ENCODE results near the gene SEZ6L2.
"Not testable (repeated sequence)": the region's sequence is repeated elsewhere in the genome, so short reads cannot be mapped to it uniquely, and the experiment has no call there.

Gene SEZ6L2

GRCh38 chr16:29893553-29893952 is 5.8 kb downstream of the SEZ6L2 start:
- H4K20me1 ChIP-seq (ENCODE audit: insufficient read depth, low read length, poor library complexity, severe bottlenecking) = peaks cover 2% of the 10 kb centered on the region
- no peaks in the 10 kb centered on the region for H3K79me2 ChIP-seq (ENCODE audit: insufficient read depth, low read length)
- H3K4me2 ChIP-seq (ENCODE audit: low read depth, low read length, poor library complexity, severe bottlenecking) = no peak overlapping the region
- H3K27me3 ChIP-seq (ENCODE audit: insufficient read depth, low read length, poor library complexity, severe bottlenecking) = no peaks in the 10 kb centered on the region
- no peaks in the 10 kb centered on the region for H3K4me1 ChIP-seq (ENCODE audit: insufficient read depth, low read length, poor library complexity, severe bottlenecking)
- H3K9me3 ChIP-seq (ENCODE audit: insufficient read depth, low read depth, low read length) = no peaks in the 10 kb centered on the region
- H3K9me2 ChIP-seq (replicated peaks; ENCODE audit: low read depth, low read length) = no peaks in the 10 kb centered on the region
- no peaks in the 10 kb centered on the region for H3K36me3 ChIP-seq (ENCODE audit: insufficient read depth, low read length)
- no peak overlapping the region for H3K9ac ChIP-seq (ENCODE audit: low read depth, low read length, poor library complexity, severe bottlenecking)
- no peaks in the 10 kb centered on the region for H3F3A ChIP-seq (ENCODE audit: low read depth)
- no peak overlapping the region for H3K4me3 ChIP-seq (ENCODE audit: low read length, poor library complexity, severe bottlenecking)
- no peak for TF ChIP-seq CTCF (conservative IDR thresholded peaks at IDR 0.05; ENCODE audit: low read length)
- no peak for TF ChIP-seq EZH2phosphoT487 (IDR thresholded peaks at IDR 0.05; ENCODE audit: borderline replicate concordance)
- H2AFZ ChIP-seq (ENCODE audit: low read length) = no peak overlapping the region

- H3K9ac ChIP-seq (ENCODE audit: low read depth, low read length, poor library complexity, severe bottlenecking) = no peak overlapping the region
- no peak overlapping the region for H3K4me3 ChIP-seq (ENCODE audit: low read length, poor library complexity, severe bottlenecking)
- no peak overlapping the region for H3K4me2 ChIP-seq (ENCODE audit: low read depth, low read length, poor library complexity, severe bottlenecking)
- H4K20me1 ChIP-seq (ENCODE audit: insufficient read depth, low read length, poor library complexity, severe bottlenecking) = no peaks in the 10 kb centered on the region
- H3K4me1 ChIP-seq (ENCODE audit: insufficient read depth, low read length, poor library complexity, severe bottlenecking) = no peaks in the 10 kb centered on the region
- H3K9me2 ChIP-seq (replicated peaks; ENCODE audit: low read depth, low read length) = no peaks in the 10 kb centered on the region
- TF ChIP-seq CTCF (conservative IDR thresholded peaks at IDR 0.05; ENCODE audit: low read length) = no peak
- no peak for TF ChIP-seq EZH2phosphoT487 (IDR thresholded peaks at IDR 0.05; ENCODE audit: borderline replicate concordance)
- no peaks in the 10 kb centered on the region for H3K27me3 ChIP-seq (ENCODE audit: insufficient read depth, low read length, poor library complexity, severe bottlenecking)
- H3K9me3 ChIP-seq (ENCODE audit: insufficient read depth, low read depth, low read length) = no peaks in the 10 kb centered on the region
- H3K79me2 ChIP-seq (ENCODE audit: insufficient read depth, low read length) = no peaks in the 10 kb centered on the region
- no peaks in the 10 kb centered on the region for H3F3A ChIP-seq (ENCODE audit: low read depth)
- no peak overlapping the region for H2AFZ ChIP-seq (ENCODE audit: low read length)
- H3K36me3 ChIP-seq (ENCODE audit: insufficient read depth, low read length) = no peaks in the 10 kb centered on the region
These were observed 6.9 kb downstream of the SEZ6L2 start for GRCh38 chr16:29892458-29892813.

GRCh38 chr16:29891525-29892457 is 7.6 kb downstream of the SEZ6L2 start:
- Histone ChIP-seq H3K4me3 (ENCODE audit: low read length, poor library complexity, severe bottlenecking) (no peak overlapping the region), H3K9me3 (ENCODE audit: insufficient read depth, low read depth, low read length) (no peaks in the 10 kb centered on the region), H3K4me1 (ENCODE audit: insufficient read depth, low read length, poor library complexity, severe bottlenecking) (no peaks in the 10 kb centered on the region), H3F3A (ENCODE audit: low read depth) (no peaks in the 10 kb centered on the region), H3K9me2 (replicated peaks; ENCODE audit: low read depth, low read length) (no peaks in the 10 kb centered on the region), H4K20me1 (ENCODE audit: insufficient read depth, low read length, poor library complexity, severe bottlenecking) (no peaks in the 10 kb centered on the region), H3K9ac (ENCODE audit: low read depth, low read length, poor library complexity, severe bottlenecking) (no peak overlapping the region), H3K36me3 (ENCODE audit: insufficient read depth, low read length) (no peaks in the 10 kb centered on the region), H3K27me3 (ENCODE audit: insufficient read depth, low read length, poor library complexity, severe bottlenecking) (no peaks in the 10 kb centered on the region), H3K79me2 (ENCODE audit: insufficient read depth, low read length) (no peaks in the 10 kb centered on the region), H3K4me2 (ENCODE audit: low read depth, low read length, poor library complexity, severe bottlenecking) (no peak overlapping the region), H2AFZ (ENCODE audit: low read length) (no peak overlapping the region)
- TF ChIP-seq CTCF (conservative IDR thresholded peaks at IDR 0.05; ENCODE audit: low read length) (no peak), EZH2phosphoT487 (IDR thresholded peaks at IDR 0.05; ENCODE audit: borderline replicate concordance) (no peak)

GRCh38 chr16:29889372-29889771 is 10.0 kb downstream of the SEZ6L2 start:
- H3K9me3 ChIP-seq (ENCODE audit: insufficient read depth, low read depth, low read length); H3K9ac ChIP-seq (ENCODE audit: low read depth, low read length, poor library complexity, severe bottlenecking); H3K4me2 ChIP-seq (ENCODE audit: low read depth, low read length, poor library complexity, severe bottlenecking); H3K79me2 ChIP-seq (ENCODE audit: insufficient read depth, low read length); H2AFZ ChIP-seq (ENCODE audit: low read length); H3F3A ChIP-seq (ENCODE audit: low read depth); H4K20me1 ChIP-seq (ENCODE audit: insufficient read depth, low read length, poor library complexity, severe bottlenecking); H3K4me3 ChIP-seq (ENCODE audit: low read length, poor library complexity, severe bottlenecking); H3K27me3 ChIP-seq (ENCODE audit: insufficient read depth, low read length, poor library complexity, severe bottlenecking); H3K4me1 ChIP-seq (ENCODE audit: insufficient read depth, low read length, poor library complexity, severe bottlenecking); H3K36me3 ChIP-seq (ENCODE audit: insufficient read depth, low read length); H3K9me2 ChIP-seq (replicated peaks; ENCODE audit: low read depth, low read length): not testable (repeated sequence)

All from Loucy (cell line).